DMS79 treated with DMSO at 0.1 percent for 48 hours (cell line): ENCODE measurements around the gene CDH4.

Experiments used
- DNase-seq: peaks from one replicate; lab custom pipeline; 2025; lab: John Stamatoyannopoulos, UW

Gene CDH4

GRCh38 chr20:61736001-61736635 lies 484.1 kb downstream of the CDH4 start:
- no peak for DNase-seq

GRCh38 chr20:61736751-61737310 lies 484.8 kb downstream of the CDH4 start:
- DNase-seq: no peak

- DNase-seq: no peak
These were observed 485.3 kb downstream of the CDH4 start for GRCh38 chr20:61737346-61737745.

GRCh38 chr20:61737812-61738443 lies 485.9 kb downstream of the CDH4 start:
- no peak for DNase-seq

- no peak for DNase-seq
These were observed 486.6 kb downstream of the CDH4 start for GRCh38 chr20:61738601-61739069.

GRCh38 chr20:61739086-61739831 lies 487.2 kb downstream of the CDH4 start:
- DNase-seq: no peak

- DNase-seq: no peak
These were observed 487.7 kb downstream of the CDH4 start for GRCh38 chr20:61739832-61740118.

GRCh38 chr20:61742097-61742825 lies 490.2 kb downstream of the CDH4 start:
- no peak for DNase-seq

GRCh38 chr20:61743606-61744005 lies 491.5 kb downstream of the CDH4 start:
- no peak for DNase-seq

GRCh38 chr20:61744691-61745396 lies 492.8 kb downstream of the CDH4 start:
- no peak for DNase-seq

GRCh38 chr20:61745397-61746146 lies 493.5 kb downstream of the CDH4 start:
- no peak for DNase-seq

- no peak for DNase-seq
These were observed 494.1 kb downstream of the CDH4 start for GRCh38 chr20:61746147-61746646.

- DNase-seq: no peak
These were observed 494.7 kb downstream of the CDH4 start for GRCh38 chr20:61746781-61747180.

- DNase-seq: no peak
These were observed 496.3 kb downstream of the CDH4 start for GRCh38 chr20:61748376-61748775.

- DNase-seq: no peak
These were observed 497.5 kb downstream of the CDH4 start for GRCh38 chr20:61749406-61750075.

GRCh38 chr20:61750093-61750492 lies 498.0 kb downstream of the CDH4 start:
- no peak for DNase-seq

GRCh38 chr20:61752576-61752975 lies 500.5 kb downstream of the CDH4 start:
- DNase-seq: no peak

GRCh38 chr20:61753316-61753942 lies 501.4 kb downstream of the CDH4 start:
- DNase-seq: no peak
